ENCODE results near the gene NUP62. TPM values are rescaled to one million over a fixed set of nuclear protein-coding genes. Genes with fewer than 3 reads are reported as not detected.

NUP62 gene
- total and polyA plus RNA-seq, 2 of the 8 experiments (the other 6 are each of a cell fraction or from before 2014, with no cell fraction given), result 50.0 to 107 TPM

DNA sequence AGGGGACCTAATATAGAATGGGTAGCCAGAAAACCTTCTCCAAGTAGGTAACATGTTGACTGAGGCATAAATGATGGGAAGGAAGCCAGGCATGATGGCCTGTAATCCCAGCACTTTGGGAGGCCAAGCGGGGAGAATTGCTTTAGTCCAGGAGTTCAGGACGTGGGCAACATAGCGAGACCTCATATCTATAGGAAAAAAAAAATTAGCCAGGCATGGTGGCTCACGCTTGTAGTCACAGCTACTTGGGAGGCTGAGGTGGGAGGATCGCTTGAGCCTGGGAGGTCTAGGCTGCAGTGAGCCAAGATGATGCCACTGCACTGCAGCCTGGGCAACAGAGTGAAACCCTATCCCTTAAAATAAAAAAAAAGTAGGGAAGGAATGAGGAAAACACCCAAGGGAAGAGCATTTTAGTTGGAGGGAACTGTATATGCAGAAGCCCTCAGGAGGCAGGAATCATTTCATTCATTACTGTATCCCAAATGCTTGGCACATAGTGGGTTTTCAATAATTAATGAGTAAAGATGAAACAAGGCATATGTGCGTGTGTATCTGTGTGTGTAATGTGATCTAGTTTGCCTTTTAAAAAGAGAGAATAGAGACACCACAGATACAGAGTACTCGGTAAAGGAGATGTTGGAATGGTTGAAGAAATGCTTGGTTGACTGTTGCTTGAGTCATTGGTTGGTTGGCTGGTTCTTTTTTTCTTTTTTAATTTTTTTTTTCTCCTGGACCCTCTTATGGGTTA, 2.2 kb upstream of the NUP62 start (continued):
- no peak for TF ChIP-seq BCL11A (IDR thresholded peaks at IDR 0.05; ENCODE audit: low read depth in 2 of 2, low read length in 2 of 2)
- no peak for TF ChIP-seq ATF2 (IDR thresholded peaks at IDR 0.05; ENCODE audit: low read length)
- no peak for TF ChIP-seq NANOG (IDR thresholded peaks at IDR 0.05; ENCODE audit: insufficient read depth, low read depth, low read length, poor library complexity, severe bottlenecking)
- no peak for TF ChIP-seq KDM1A (IDR thresholded peaks at IDR 0.05; ENCODE audit: borderline replicate concordance, low read length)
- TF ChIP-seq SIN3A (conservative IDR thresholded peaks at IDR 0.05 in 1 of 2, IDR thresholded peaks at IDR 0.05 in 1 of 2; ENCODE audit: low read depth in 1 of 2, low read length in 2 of 2), result no peak

Measured in H1 (cell line).